H1 (cell line): ENCODE results near the gene CLEC18C. TPM values are rescaled to one million over a fixed set of nuclear protein-coding genes. Genes with fewer than 3 reads are reported as not detected.
"Not testable (repeated sequence)": the region's sequence is repeated elsewhere in the genome, so short reads cannot be mapped to it uniquely, and the experiment has no call there.

Experiments
- CTCF ChIA-PET: fragments of 300-600 bp; sonication (Branson Sonifier 250); formaldehyde crosslinking; loops from one replicate; lab custom pipeline; 2021; ENCODE audit not compliant: partially characterized antibody; lab: Charles Lee
- POLR2A ChIA-PET: fragments of 300-600 bp; sonication (Branson Sonifier 250); formaldehyde crosslinking; loops from one replicate; lab custom pipeline; 2021; ENCODE audit warnings: inconsistent platforms; ENCODE audit not compliant: partially characterized antibody; lab: Charles Lee
- DNase-seq, 2 experiments: peaks; one replicate each; pipeline versions ENCODE4 v3.0.0 to v3.0.0-alpha.2; 2010 to 2022; ENCODE audit warnings: low spot score in 2 of 2, low read depth in 1 of 2, mixed read lengths in 1 of 2
- FAIRE-seq: peaks from 2 replicates; lab custom pipeline; 2011; peaks lifted over from hg19 to GRCh38; lab: Jason Lieb, UNC
- H2AFZ ChIP-seq: 2 replicates; pipeline ENCODE4 v1.8.1; 2012; ENCODE audit warnings: low read length, inconsistent platforms
- H2AK5ac ChIP-seq: 2 replicates; pipeline ENCODE4 v1.6.1; 2013; ENCODE audit warnings: low read depth, low read length
- H2BK120ac ChIP-seq: replicated peaks from 2 replicates; pipeline ENCODE3; 2013; ENCODE audit warnings: low read depth, low read length, inconsistent platforms
- H2BK12ac ChIP-seq: 2 replicates; pipeline ENCODE4 v1.6.1; 2013; ENCODE audit warnings: low read depth, low read length
- H2BK15ac ChIP-seq: 2 replicates; pipeline ENCODE4 v1.6.1; 2013; ENCODE audit warnings: low read length
- H2BK20ac ChIP-seq: 2 replicates; pipeline ENCODE4 v1.6.1; 2013; ENCODE audit warnings: low read length
- H2BK5ac ChIP-seq: 2 replicates; pipeline ENCODE4 v1.6.1; 2013; ENCODE audit warnings: low read depth, low read length
- H3K14ac ChIP-seq: 2 replicates; pipeline ENCODE4 v1.6.1; 2013; ENCODE audit warnings: inconsistent platforms; ENCODE audit not compliant: insufficient read length
- H3K18ac ChIP-seq: 2 replicates; pipeline ENCODE4 v1.6.1; 2013; ENCODE audit warnings: low read length; ENCODE audit errors: extremely low read depth
- H3K23ac ChIP-seq: 2 replicates; pipeline ENCODE4 v1.6.1; 2013; ENCODE audit warnings: inconsistent platforms; ENCODE audit not compliant: insufficient read length
- H3K23me2 ChIP-seq: 2 replicates; pipeline ENCODE4 v1.6.1; 2013; ENCODE audit warnings: low read depth, low read length
- H3K27ac ChIP-seq: 2 replicates; pipeline ENCODE4 v1.6.1; 2011; ENCODE audit warnings: low read depth, low read length, inconsistent platforms
- H3K27me3 ChIP-seq, 4 experiments: replicated peaks in 1 of 4; 1 replicate in 1 of 4; 2 replicates in 3 of 4; pipeline versions ENCODE4 v1.6.1 to v1.8.1; 2011 to 2013; ENCODE audit warnings: low read length in 3 of 4, mild to moderate bottlenecking in 3 of 4, inconsistent platforms in 2 of 4, mixed read lengths in 2 of 4, moderate library complexity in 1 of 4; ENCODE audit not compliant: control insufficient read depth in 3 of 4, insufficient read depth in 3 of 4; ENCODE audit errors: extremely low read depth in 1 of 4
- H3K36me3 ChIP-seq, 4 experiments: 2 replicates each; pipeline versions ENCODE4 v1.6.1 to v1.8.1; 2011 to 2013; ENCODE audit warnings: mild to moderate bottlenecking in 4 of 4, low read length in 3 of 4, moderate library complexity in 2 of 4, control low read depth in 1 of 4, inconsistent platforms in 1 of 4; ENCODE audit not compliant: insufficient read depth in 4 of 4, control insufficient read depth in 2 of 4
- H3K4ac ChIP-seq: replicated peaks from 2 replicates; pipeline ENCODE3; 2013; ENCODE audit warnings: low read length, low read depth, mixed read lengths, inconsistent platforms; ENCODE audit not compliant: insufficient read length
- H3K4me1 ChIP-seq, 4 experiments: replicated peaks in 1 of 4; 1 replicate in 1 of 4; 2 replicates in 3 of 4; pipeline versions ENCODE4 v1.6.1 to v1.8.1; 2011 to 2013; ENCODE audit warnings: low read length in 3 of 4, inconsistent platforms in 2 of 4, mixed read lengths in 1 of 4; ENCODE audit not compliant: insufficient read depth in 4 of 4, control insufficient read depth in 3 of 4
- H3K4me2 ChIP-seq, 2 experiments: 2 replicates each; pipeline versions ENCODE4 v1.6.1 to v1.8.1; 2011 to 2013; ENCODE audit warnings: low read depth in 2 of 2, low read length in 2 of 2, control low read depth in 1 of 2, inconsistent platforms in 1 of 2, mild to moderate bottlenecking in 1 of 2; ENCODE audit not compliant: insufficient read depth in 1 of 2
- H3K4me3 ChIP-seq, 4 experiments: fragments of 200-600, 300-600 bp in 1 of 4; sonication (generic), shearing (Covaris generic), sonication (Bioruptor Twin) in 1 of 4; 2 replicates each; pipeline versions ENCODE4 v1.5.1 to v1.8.1; 2011 to 2016; ENCODE audit warnings: low read length in 4 of 4, low read depth in 3 of 4, control low read depth in 2 of 4, inconsistent platforms in 2 of 4, mild to moderate bottlenecking in 2 of 4, mixed read lengths in 1 of 4, moderate library complexity in 1 of 4; ENCODE audit not compliant: insufficient read depth in 2 of 4; ENCODE audit errors: extremely low read depth in 1 of 4
- H3K56ac ChIP-seq: replicated peaks from 2 replicates; pipeline ENCODE3; 2013; ENCODE audit warnings: low read depth, mild to moderate bottlenecking, mixed read lengths, low read length, inconsistent platforms; ENCODE audit not compliant: insufficient read length
- H3K79me1 ChIP-seq: 2 replicates; pipeline ENCODE4 v1.6.1; 2013; ENCODE audit warnings: low read depth, low read length, control low read depth
- H3K79me2 ChIP-seq, 2 experiments: 2 replicates each; pipeline versions ENCODE4 v1.6.1 to v1.8.1; 2012 to 2013; ENCODE audit warnings: low read length in 2 of 2, mild to moderate bottlenecking in 2 of 2, inconsistent platforms in 1 of 2; ENCODE audit not compliant: insufficient read depth in 2 of 2, control insufficient read depth in 1 of 2
- H3K9ac ChIP-seq, 4 experiments: replicated peaks in 1 of 4; 1 replicate in 1 of 4; 2 replicates in 3 of 4; pipeline versions ENCODE4 v1.6.1 to v1.8.1; 2011 to 2013; ENCODE audit warnings: low read depth in 3 of 4, low read length in 3 of 4, control low read depth in 2 of 4, mild to moderate bottlenecking in 2 of 4, moderate library complexity in 2 of 4, inconsistent platforms in 1 of 4; ENCODE audit errors: extremely low read depth in 1 of 4
- H3K9me3 ChIP-seq, 2 experiments: 2 replicates each; pipeline versions ENCODE4 v1.6.1 to v1.8.1; 2012 to 2013; ENCODE audit warnings: mild to moderate bottlenecking in 2 of 2, moderate library complexity in 2 of 2, control low read depth in 1 of 2, inconsistent platforms in 1 of 2, low read depth in 1 of 2, low read length in 1 of 2, mixed read lengths in 1 of 2; ENCODE audit not compliant: insufficient read depth in 2 of 2
- H4K20me1 ChIP-seq, 2 experiments: replicated peaks in 1 of 2; 2 replicates each; pipeline versions ENCODE3 to v1.8.1; 2011 to 2013; ENCODE audit warnings: inconsistent platforms in 2 of 2, low read length in 2 of 2, mild to moderate bottlenecking in 1 of 2; ENCODE audit not compliant: insufficient read depth in 2 of 2, control insufficient read depth in 1 of 2
- H4K5ac ChIP-seq: 2 replicates; pipeline ENCODE4 v1.6.1; 2013; ENCODE audit warnings: low read length, low read depth, mixed read lengths, inconsistent platforms; ENCODE audit not compliant: insufficient read length
- H4K8ac ChIP-seq: 2 replicates; pipeline ENCODE4 v1.8.0; 2013; ENCODE audit warnings: mild to moderate bottlenecking, moderate library complexity, low read length, inconsistent platforms; ENCODE audit not compliant: insufficient read depth; ENCODE audit errors: extremely low read depth
- H4K91ac ChIP-seq: replicated peaks from 2 replicates; pipeline ENCODE3; 2013; ENCODE audit warnings: low read length, mixed read lengths, inconsistent platforms; ENCODE audit not compliant: insufficient read length
- WGBS, 2 experiments: shearing (Covaris generic) in 1 of 2; methylation state at CpG; one replicate each; pipeline versions ENCODE4 v1.1.6 to v1.1.7; 2013 to 2015; ENCODE audit warnings: low lambda C conversion rate in 2 of 2, mixed read lengths in 2 of 2, inconsistent platforms in 1 of 2, low coverage in 1 of 2, missing lambda C conversion rate in 1 of 2; ENCODE audit not compliant: insufficient replicate concordance in 2 of 2, insufficient coverage in 1 of 2, insufficient read length in 1 of 2; ENCODE audit errors: extremely low coverage in 1 of 2, missing lambda C conversion rate in 1 of 2; 5-methylcytosine and 5-hydroxymethylcytosine counted together
- polyA plus RNA-seq, 7 experiments: library from polyadenylated mRNA; depleted of rRNA in 3 of 7; stranded (reverse) in 5 of 7; unstranded in 2 of 7; fragments of >200 nt in 5 of 7; fragments of 200-250 nt in 2 of 7; gene quantifications; 1 replicate in 5 of 7; 2 replicates in 1 of 7; 4 replicates in 1 of 7; pipeline versions ENCODE4 v1.2.1 to v1.2.3, GENCODE V29; 2011 to 2013; ENCODE audit warnings: missing spikeins in 2 of 7, mixed read lengths in 2 of 7
- total RNA-seq: library from RNA; stranded (reverse); fragmentation: NEBNext Ultra II Directional; extraction: Animal tissue kit (Norgen Biotek cat#: 25700); gene quantifications from 2 replicates; pipeline ENCODE4 v1.2.1, GENCODE V29; 2021

Gene CLEC18C
- total and polyA plus RNA-seq, 2 of the 8 experiments (the other 6 are each of a cell fraction or from before 2014, with no cell fraction given), result 0.11 TPM; not detected in 1

DNA sequence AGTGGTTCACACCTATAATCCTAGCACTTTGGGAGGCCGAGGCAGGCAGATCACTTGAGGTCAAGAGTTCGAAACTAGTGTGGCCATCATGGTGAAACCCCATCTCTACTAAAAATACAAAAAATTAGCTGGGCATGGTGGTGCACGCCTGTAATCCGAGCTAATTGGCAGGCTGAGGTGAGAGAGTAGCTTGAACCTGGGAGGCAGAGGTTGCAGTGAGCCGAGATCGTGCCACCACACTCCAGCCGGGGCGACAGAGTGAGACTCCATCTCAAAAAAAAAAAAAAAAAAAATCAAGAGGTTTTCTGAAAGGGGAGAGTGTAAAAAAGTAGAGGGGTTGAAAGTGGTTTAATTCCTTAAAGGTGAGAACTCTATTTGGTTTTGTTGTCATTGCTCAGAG lies 37.8 kb upstream of the CLEC18C start:
- H3K9me3 ChIP-seq, H2BK5ac ChIP-seq, H3K4me3 ChIP-seq, H2AFZ ChIP-seq, H4K8ac ChIP-seq, H3K27ac ChIP-seq, H2BK15ac ChIP-seq, FAIRE-seq, H3K79me2 ChIP-seq, H3K9ac ChIP-seq, H2BK20ac ChIP-seq, DNase-seq, H4K91ac ChIP-seq, POLR2A ChIA-PET, H3K4me1 ChIP-seq, H3K79me1 ChIP-seq, H3K4me2 ChIP-seq, H3K23ac ChIP-seq, H3K23me2 ChIP-seq, H2BK12ac ChIP-seq, H4K5ac ChIP-seq, H2AK5ac ChIP-seq, H4K20me1 ChIP-seq, CTCF ChIA-PET, H3K27me3 ChIP-seq, H2BK120ac ChIP-seq, H3K18ac ChIP-seq, H3K4ac ChIP-seq, H3K14ac ChIP-seq, H3K56ac ChIP-seq: not testable (repeated sequence)
- peaks cover 6 to 40% (median 30%) of the 10 kb centered on the region in 4 experiments; a peak in 7 of 8 replicates for H3K36me3 ChIP-seq
- WGBS, 2 experiments, result 85% methylated on average over 5 of the region's 8 CpGs; no CpG with 5 or more reads in 1 of the 2 experiments

DNA sequence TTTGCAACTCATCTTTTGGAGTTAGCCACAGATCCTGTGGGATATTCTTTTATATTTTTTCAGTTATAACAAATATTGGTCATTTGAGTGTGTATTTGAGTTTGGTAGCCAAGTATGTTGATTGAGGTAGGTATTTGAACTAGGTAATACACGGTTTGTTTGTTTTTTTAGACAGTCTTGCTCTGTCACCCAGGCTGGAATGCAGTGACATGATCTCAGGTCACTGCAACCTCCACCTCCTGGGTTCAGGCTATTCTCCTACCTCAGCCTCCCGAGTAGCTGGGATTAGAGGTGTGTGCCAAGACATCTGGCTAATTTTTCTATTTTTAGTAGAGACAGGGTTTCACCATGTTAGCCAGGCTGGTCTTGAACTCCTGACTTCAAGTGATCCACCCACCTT lies 37.0 kb upstream of the CLEC18C start:
- not testable (repeated sequence) for H3K9me3 ChIP-seq, FAIRE-seq
- WGBS, 2 experiments, result 89% methylated on average over 2 of the region's 2 CpGs; no CpG with 5 or more reads in 1 of the 2 experiments

More for the DNA sequence above, 37.0 kb upstream of the CLEC18C start:
- H2BK5ac ChIP-seq, H2BK15ac ChIP-seq, H3K4ac ChIP-seq, H4K5ac ChIP-seq, H3K56ac ChIP-seq, POLR2A ChIA-PET, H3K4me2 ChIP-seq, H2BK12ac ChIP-seq, H4K8ac ChIP-seq, H3K79me1 ChIP-seq, H3K4me3 ChIP-seq, H4K91ac ChIP-seq, H2BK120ac ChIP-seq, H3K23me2 ChIP-seq, DNase-seq, H2AFZ ChIP-seq, CTCF ChIA-PET, H3K18ac ChIP-seq, H3K79me2 ChIP-seq, H3K23ac ChIP-seq, H3K27ac ChIP-seq, H2BK20ac ChIP-seq, H2AK5ac ChIP-seq, H3K9ac ChIP-seq, H3K14ac ChIP-seq, H4K20me1 ChIP-seq, H3K27me3 ChIP-seq, H3K4me1 ChIP-seq: not testable (repeated sequence)
- H3K36me3 ChIP-seq, result peaks cover 6 to 45% (median 30%) of the 10 kb centered on the region in 4 experiments
